ENCODE measurements around the gene KNSTRN. TPM values are rescaled to one million over a fixed set of nuclear protein-coding genes. Genes with fewer than 3 reads are reported as not detected.

Gene KNSTRN
- total RNA-seq, 1 experiment from 2014 or later = 115 TPM

GRCh38 chr15:40435710-40436089, 53.2 kb downstream of the KNSTRN start:
- Histone ChIP-seq H3K9me3 (ENCODE audit: low read depth, low read length, poor library complexity, severe bottlenecking) (no peaks in the 10 kb centered on the region), H3K36me3 (ENCODE audit: insufficient read depth, low read length, poor library complexity, severe bottlenecking) (no peaks in the 10 kb centered on the region), H3K4me3 (ENCODE audit: low read depth, low read length, poor library complexity, severe bottlenecking) (peak overlapping the region; percentile 50), H3K27me3 (replicated peaks; ENCODE audit: insufficient read depth, low read depth, low read length, poor library complexity) (no peaks in the 10 kb centered on the region), H3K27ac (ENCODE audit: low read depth, low read length, poor library complexity, severe bottlenecking) (peak overlapping the region; percentile 42), H3K4me1 (ENCODE audit: insufficient read depth, low read length, poor library complexity, severe bottlenecking) (peaks cover 32% of the 10 kb centered on the region)
- intact Hi-C loops (cut with micrococcal nuclease; ENCODE audit: unreplicated experiment) = no loop called here
- POLR2A ChIA-PET (ENCODE audit: low non-redundant PET) = no interaction called here
- no TSS peak for BruUV-seq (replicated peaks)
- no peak for TF ChIP-seq CTCF (conservative IDR thresholded peaks at IDR 0.05; ENCODE audit: low read depth, low read length)
- no peak for TF ChIP-seq EZH2 (IDR thresholded peaks at IDR 0.05; ENCODE audit: borderline replicate concordance, low read depth, low read length, poor library complexity, severe bottlenecking)
- no peak for DNase-seq (ENCODE audit: low spot score)
- CTCF ChIA-PET = interaction anchor here (0.6 kb wide), 1 partner anchor 95 kb away, joined by 4 read pairs; no protein-coding TSS in a partner anchor

- H3K27me3 ChIP-seq (replicated peaks; ENCODE audit: insufficient read depth, low read depth, low read length, poor library complexity) = no peaks in the 10 kb centered on the region
- peak; percentile 33 for DNase-seq (ENCODE audit: low spot score)
Observed at GRCh38 chr15:40436116-40436891, 53.8 kb downstream of the KNSTRN start.

More at GRCh38 chr15:40436116-40436891, 53.8 kb downstream of the KNSTRN start:
- H3K9me3 ChIP-seq (ENCODE audit: low read depth, low read length, poor library complexity, severe bottlenecking) = no peaks in the 10 kb centered on the region
- no peaks in the 10 kb centered on the region for H3K36me3 ChIP-seq (ENCODE audit: insufficient read depth, low read length, poor library complexity, severe bottlenecking)
- intact Hi-C loops (cut with micrococcal nuclease; ENCODE audit: unreplicated experiment) = no loop called here
- peaks cover 32% of the 10 kb centered on the region for H3K4me1 ChIP-seq (ENCODE audit: insufficient read depth, low read length, poor library complexity, severe bottlenecking)
- ChIA-PET POLR2A (ENCODE audit: low non-redundant PET) (no interaction called here), CTCF (interaction anchor here (0.6 kb wide), 1 partner anchor 94 kb away, joined by 4 read pairs; no protein-coding TSS in a partner anchor)
- peak overlapping the region; percentile 50 for H3K4me3 ChIP-seq (ENCODE audit: low read depth, low read length, poor library complexity, severe bottlenecking)
- no peak for TF ChIP-seq EZH2 (IDR thresholded peaks at IDR 0.05; ENCODE audit: borderline replicate concordance, low read depth, low read length, poor library complexity, severe bottlenecking)
- no peak for TF ChIP-seq CTCF (conservative IDR thresholded peaks at IDR 0.05; ENCODE audit: low read depth, low read length)
- peak overlapping the region; percentile 42 for H3K27ac ChIP-seq (ENCODE audit: low read depth, low read length, poor library complexity, severe bottlenecking)
- BruUV-seq (replicated peaks) = no TSS peak
